ENCODE results near the gene MARK2.
"Not testable (repeated sequence)": the region's sequence is repeated elsewhere in the genome, so short reads cannot be mapped to it uniquely, and the experiment has no call there.

MARK2 gene

GRCh38 chr11:63858628-63859550 lies 20.0 kb downstream of the MARK2 start:
- DNase-seq: no peak

GRCh38 chr11:63862923-63863322 lies 24.0 kb downstream of the MARK2 start:
- DNase-seq: peak; percentile 70

- not testable (repeated sequence) for DNase-seq
These were observed 24.7 kb downstream of the MARK2 start for GRCh38 chr11:63863620-63864019.

GRCh38 chr11:63866211-63866610 lies 27.3 kb downstream of the MARK2 start:
- DNase-seq: no peak

DNA sequence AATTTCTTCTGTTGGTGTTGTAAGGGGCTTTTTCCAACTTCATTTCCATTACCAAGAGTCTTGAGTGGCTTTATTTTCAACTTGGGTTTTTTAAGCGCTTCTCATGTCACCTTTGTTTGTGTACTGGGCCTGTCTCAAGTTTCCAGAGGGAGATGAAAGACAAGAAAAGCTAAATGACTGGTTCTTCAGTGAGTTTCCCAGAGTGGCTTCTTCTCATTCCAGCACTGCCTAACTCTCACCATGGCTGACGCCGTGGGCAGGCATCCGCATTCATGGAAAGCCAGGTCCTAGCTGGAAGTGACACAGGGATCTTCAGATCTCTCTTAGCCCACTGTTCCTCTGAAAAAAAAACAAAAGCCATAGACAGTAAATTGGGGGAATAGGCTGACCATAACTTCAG lies 28.6 kb downstream of the MARK2 start:
- DNase-seq: no peak

GRCh38 chr11:63868399-63869064 lies 29.6 kb downstream of the MARK2 start:
- no peak for DNase-seq

DNA sequence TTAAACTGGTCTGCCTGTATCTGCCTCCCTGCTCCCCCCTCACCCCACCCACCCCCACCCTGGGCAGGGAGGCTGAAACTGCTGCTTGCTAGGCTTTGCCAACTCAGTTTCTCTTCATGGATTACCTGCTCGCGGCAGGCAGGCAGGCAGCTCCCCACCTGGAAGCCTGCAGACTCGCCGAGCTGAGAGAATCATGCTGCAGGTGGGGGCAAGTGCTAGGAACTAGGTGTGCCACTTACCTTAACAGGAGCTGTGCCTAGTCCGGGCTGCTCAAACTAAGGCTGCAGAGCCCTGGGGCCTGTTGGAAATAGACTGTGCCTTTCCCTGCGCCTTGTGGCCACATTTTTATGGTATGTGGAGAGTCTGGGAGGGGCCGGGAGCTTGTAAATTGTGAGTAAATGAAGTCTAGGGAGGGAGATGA lies 30.3 kb downstream of the MARK2 start:
- DNase-seq: no peak

DNA sequence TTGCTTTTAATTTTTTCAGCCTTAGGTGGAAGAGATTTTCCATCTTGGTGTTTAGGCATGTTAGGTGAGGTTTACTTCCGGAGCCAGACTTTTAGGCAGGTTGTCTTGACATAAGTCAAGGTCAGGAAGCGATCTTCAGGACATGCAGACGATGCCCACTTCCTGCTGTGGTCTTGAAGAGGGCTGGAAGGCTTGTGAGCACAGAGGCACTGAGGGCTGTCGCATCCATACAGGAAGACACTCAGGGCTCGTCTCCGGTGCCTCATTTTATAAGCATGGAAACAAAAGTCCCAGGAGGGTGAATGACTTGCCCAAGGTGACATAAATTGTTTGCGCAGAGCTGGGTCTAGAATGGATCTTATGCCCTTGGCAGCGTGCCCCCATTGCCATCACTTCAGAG lies 30.8 kb downstream of the MARK2 start:
- DNase-seq: no peak

- DNase-seq: no peak
These were observed 31.6 kb downstream of the MARK2 start for GRCh38 chr11:63870351-63871140.

DNA sequence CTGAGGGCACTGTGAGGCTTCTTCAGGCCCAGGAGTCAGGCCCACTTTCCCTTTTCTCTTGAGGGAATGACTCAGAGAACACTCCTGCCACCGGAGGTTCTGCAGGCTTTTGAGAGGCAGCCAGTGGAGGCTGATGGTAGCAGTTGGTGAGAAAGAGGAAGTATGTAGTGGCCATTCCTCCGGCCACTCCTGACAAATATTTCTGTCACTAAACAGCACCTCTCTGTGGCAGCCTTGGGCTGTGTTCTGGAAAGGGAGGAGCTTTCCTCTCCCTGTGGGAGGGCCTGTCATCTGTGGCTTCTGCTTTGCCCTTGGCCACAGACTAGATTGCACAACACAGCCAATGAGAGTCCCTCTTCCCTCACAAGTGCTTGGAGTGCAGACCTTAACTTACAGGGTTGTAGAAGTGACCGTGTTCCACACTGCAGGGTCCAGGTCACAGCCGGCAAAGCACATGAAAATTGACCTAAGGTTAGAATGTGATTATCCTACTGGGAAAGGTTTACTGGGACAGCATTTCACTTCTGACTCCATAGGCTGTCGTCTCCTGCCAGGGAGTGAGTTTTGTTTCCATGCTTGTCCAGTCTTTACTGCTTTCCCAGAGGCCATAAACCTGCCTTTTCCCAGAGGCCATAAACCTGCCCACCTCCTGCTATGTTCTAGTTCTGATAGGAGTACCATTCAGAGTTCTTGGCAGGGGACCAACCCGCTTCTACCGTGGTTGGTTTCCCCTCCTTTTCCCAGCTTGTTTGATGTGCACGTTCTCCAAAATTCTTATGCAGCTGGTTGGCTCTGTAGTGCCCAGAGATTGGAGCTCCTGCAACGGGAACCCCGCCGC lies 33.3 kb downstream of the MARK2 start:
- peak; percentile 89 for DNase-seq

DNA sequence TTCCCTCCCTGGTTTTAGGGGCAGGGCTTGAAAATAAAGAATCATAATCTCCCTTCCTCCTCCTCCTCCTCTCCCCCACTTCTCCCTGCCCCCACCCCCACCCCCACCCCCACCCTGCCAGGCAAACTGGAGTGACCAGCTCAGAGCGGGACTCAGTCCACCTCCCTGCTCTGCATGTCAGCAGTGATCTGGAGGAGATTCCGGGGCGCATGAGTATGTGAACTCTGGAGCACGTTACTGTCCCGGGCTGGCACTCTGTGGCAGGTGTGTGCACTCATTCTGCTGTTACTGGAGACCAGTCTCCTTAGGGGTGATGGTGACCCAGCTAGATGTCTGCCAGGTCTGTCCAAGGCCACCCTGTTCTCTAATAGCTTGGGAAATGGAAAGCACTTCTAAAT lies 33.9 kb downstream of the MARK2 start:
- DNase-seq: no peak

GRCh38 chr11:63873311-63873710 lies 34.4 kb downstream of the MARK2 start:
- no peak for DNase-seq

GRCh38 chr11:63874511-63874910 lies 35.6 kb downstream of the MARK2 start:
- no peak for DNase-seq

- no peak for DNase-seq
These were observed 36.7 kb downstream of the MARK2 start for GRCh38 chr11:63875506-63876065.

GRCh38 chr11:63876616-63877015 lies 37.7 kb downstream of the MARK2 start:
- no peak for DNase-seq

DNA sequence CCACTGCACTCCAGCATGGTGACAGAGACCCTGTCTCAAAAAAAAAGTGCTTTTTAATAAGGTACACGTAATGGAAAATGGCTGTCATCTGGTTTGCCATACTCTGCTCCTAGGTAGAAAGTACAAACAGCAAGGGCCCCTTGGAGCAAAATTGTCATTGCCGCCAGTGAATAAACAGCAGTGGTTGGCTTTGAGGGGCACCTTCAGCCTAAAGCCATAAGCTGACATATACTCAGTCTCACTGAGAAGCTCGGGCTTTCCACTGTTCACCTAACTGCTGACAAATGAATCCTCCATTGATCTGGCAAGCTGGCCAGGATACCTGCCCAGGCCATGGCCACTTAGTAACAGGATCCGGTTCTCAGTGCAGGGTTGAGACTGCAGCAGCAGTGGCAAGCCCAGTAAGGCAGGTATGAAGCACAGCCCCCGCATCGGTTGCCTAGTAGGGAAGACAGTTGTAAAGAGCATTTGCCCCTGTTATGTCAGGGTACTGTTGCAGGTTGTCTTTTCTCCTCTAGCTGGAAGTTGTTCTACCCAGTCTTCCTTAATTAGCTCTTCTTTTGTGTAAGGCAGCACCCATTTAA lies 38.8 kb downstream of the MARK2 start:
- no peak for DNase-seq

DNA sequence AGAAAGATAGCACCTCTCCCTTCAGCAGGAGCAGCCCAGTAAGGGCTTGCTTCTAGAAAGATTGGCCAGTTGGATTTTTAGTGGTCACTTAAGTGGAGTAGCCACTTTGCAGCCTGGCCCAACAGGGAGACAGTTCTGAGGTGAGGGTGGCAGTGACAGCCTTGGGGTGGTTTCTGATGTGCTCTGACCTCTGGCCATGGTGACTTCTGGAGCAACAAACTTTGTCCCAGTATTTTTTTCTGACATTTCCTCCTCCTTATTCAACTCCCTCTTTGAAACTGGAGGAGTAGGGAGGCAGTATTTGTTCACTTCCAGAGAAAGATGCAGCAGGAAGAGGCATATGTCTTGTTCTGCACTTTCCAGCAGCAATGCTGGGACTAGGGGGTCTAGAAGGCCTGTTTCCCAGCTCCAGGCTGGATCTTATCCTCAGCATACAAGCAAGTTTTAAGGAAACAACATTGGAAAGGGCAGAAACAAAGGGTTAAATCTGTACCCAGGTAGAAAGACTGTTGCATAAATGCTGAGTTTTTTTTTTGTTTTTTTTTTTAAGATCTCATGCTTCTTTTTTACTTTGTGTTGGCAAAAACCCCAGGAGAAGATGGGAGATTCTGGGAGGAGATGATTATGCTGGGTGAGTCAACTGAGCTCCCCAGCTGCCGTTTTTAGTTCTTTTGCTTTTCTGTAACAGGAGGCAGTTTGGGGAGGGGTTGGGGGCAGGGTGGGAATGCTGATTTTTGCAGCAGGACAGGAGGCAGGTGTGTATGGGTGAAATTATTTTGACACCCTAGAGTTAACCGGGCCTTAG lies 40.9 kb downstream of the MARK2 start:
- DNase-seq: no peak

DNA sequence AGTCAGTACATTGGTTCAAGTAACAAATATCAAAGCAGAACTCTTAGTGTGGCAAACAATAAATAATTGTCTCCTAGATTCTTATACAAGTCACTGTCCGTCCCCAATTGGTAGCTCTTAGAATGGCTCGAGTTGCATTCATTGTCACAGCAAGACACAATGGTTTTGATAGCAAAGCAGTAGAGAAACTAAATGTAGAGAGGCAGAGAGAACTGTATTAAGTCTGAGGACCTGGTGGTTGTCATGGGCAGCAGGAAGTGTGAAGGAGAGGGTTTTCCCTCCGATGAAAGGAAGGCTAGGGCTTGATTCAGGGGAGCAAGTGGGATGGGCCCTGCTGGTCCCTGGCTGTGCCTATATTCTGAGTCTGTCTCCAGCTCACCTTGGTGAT lies 41.5 kb downstream of the MARK2 start:
- no peak for DNase-seq

DNA sequence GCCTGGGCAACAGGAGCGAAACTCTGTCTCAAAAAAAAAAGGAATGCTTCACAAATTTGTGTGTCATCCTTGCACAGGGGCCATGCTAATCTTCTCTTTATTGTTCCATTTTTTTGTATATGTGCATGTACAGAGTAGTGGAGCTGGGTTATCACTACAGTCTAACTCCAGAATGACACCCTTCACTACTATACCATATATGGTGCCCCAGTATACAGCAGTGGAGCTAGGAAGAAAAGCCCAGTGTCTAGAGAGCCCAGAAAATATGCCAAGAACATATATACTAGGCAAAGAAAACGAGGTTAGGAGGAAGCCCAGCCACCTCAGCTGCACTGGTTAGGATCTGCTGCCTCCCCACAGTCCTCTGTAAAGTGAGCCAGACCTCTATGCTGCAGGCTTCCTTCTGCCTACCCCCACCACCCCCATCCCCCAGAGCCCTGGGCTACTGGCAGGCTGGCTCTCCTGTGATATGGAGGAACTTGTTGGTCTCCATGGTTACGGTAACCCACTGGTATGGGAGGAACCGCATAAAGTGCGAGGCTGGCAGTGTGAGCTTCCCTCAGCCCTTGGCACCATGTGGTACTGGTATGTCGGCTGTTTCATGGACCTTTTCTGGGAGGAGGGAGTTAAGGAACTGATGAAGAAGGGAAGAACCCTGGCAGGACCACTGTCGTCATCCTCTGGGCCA lies 43.8 kb downstream of the MARK2 start:
- no peak for DNase-seq

- no peak for DNase-seq
These were observed 44.9 kb downstream of the MARK2 start for GRCh38 chr11:63883791-63884190.
